Retinal pigment epithelial cell (primary cell): ENCODE measurements around the gene TULP4.

Experiments used
- DNase-seq: peaks from one replicate; pipeline ENCODE4 v3.0.0-alpha.2; 2010; ENCODE audit warnings: low read depth
- H3K4me3 ChIP-seq: 2 replicates; pipeline ENCODE4 v1.5.1; 2011; ENCODE audit warnings: mild to moderate bottlenecking, low read length, control low read depth, moderate library complexity
- TF ChIP-seq, protein P1 (sequence below): conservative IDR thresholded peaks from 2 replicates; pipeline ENCODE4 v1.5.1; 2011; ENCODE audit warnings: low read depth, low read length, control low read depth, inconsistent platforms

Gene TULP4

DNA sequence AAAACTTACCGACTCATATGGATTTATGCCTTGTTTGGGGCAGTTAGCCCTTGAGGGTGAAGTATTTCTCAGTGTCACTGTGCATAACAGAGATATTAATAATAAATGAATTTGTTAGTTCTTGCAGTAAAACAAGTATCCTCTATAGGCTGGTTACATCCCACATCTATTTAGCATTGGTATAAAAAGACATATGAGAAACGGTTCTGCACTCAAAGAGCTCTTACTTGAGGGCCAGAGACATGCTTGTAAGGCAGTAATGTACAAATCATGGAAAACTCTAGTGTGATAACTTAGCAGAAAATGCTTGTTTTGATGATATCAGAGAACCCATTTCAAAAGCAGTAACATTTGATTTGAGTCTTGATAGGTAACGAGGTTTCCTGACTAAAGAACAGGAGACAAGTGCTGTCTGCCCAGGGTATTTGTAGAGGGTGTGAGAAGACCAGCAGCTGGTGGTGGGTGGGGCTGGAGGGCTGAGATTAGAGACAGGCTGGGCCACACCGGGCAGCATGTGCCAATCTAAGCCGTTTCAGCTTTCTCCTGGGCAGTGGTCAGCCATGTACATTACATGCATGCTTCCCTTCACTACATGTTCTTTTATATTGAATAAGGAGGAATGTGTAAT lies 46.3 kb downstream of the TULP4 start:
- no peak overlapping the region for H3K4me3 ChIP-seq
- TF ChIP-seq, protein P1, sequence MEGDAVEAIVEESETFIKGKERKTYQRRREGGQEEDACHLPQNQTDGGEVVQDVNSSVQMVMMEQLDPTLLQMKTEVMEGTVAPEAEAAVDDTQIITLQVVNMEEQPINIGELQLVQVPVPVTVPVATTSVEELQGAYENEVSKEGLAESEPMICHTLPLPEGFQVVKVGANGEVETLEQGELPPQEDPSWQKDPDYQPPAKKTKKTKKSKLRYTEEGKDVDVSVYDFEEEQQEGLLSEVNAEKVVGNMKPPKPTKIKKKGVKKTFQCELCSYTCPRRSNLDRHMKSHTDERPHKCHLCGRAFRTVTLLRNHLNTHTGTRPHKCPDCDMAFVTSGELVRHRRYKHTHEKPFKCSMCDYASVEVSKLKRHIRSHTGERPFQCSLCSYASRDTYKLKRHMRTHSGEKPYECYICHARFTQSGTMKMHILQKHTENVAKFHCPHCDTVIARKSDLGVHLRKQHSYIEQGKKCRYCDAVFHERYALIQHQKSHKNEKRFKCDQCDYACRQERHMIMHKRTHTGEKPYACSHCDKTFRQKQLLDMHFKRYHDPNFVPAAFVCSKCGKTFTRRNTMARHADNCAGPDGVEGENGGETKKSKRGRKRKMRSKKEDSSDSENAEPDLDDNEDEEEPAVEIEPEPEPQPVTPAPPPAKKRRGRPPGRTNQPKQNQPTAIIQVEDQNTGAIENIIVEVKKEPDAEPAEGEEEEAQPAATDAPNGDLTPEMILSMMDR, result no peak
- peak; percentile 46 for DNase-seq

DNA sequence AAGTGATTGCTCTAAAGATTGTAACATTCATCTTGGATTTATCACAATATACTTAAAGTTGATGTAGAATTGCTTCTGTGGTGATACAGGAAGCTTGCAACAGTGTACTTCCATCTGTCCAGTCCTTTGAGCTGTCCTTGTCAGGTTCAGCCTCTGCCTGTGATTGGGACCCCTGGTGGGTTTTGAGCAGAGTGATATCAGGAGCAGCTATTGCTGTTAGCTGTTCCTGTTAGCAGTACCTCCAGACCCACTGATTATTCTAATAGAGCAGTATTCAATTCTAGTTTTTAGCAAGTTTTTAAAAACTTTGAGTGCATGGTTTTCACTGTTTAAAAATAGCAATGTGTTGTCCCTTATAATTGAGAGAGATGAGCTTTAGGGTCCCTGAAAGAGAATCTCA lies 48.8 kb downstream of the TULP4 start:
- no peak for DNase-seq
- TF ChIP-seq, protein P1, result no peak
- no peak overlapping the region for H3K4me3 ChIP-seq

DNA sequence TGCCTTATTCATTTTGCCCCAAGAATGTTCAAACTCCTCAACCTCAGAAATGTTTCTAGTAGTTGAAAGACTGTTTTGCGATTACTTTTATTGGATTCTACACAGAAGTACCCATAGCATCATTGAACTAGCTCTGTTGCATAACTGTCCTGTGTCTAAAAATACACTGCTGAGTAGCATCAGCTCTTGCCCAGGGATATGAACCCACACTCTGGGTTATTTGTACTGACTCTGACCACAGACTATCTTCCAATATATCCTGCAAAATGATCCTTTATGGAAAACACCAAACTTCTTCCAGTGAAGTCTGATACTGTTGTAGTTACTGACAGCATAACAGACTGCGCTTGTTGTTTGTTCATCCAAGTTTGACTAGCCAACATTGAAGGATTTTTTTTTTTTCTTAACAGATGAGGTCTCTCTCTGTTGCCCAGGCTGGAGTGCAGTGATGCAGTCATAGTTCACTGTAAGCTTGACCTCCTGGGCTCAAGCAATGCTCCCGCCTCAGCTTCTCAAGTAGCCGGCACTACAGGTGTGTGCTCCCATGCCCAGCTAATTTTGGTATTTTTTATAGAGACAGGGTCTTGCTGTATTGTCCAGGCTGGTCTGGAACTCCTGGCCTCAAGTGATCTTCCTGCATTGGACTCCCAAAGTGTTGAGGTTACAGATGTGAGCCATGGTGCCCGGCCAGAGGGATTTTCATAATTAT lies 49.9 kb downstream of the TULP4 start:
- TF ChIP-seq, protein P1, result no peak
- H3K4me3 ChIP-seq, result no peak overlapping the region
- DNase-seq, result no peak

DNA sequence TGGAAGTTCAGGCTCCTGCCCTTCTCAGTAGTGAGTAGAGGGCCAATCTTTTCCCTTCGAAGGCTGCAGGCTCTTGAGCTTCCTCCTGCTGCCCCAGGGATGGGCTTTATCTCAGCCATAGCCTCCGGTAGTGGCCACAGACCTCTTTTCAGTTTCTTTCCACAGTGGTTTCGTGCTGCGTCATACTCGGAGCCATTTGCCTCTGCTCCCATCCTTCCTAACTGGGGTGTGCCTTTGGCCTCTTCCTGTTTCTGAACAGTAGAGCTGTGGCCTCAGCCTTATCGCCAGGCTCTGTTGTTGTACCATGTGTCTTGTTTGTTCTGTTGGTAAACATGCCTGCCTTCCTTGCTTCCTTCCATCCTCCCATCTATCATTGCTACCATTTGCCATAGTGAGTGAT lies 54.1 kb downstream of the TULP4 start:
- DNase-seq, result no peak
- TF ChIP-seq, protein P1, result no peak
- H3K4me3 ChIP-seq, result no peak overlapping the region

DNA sequence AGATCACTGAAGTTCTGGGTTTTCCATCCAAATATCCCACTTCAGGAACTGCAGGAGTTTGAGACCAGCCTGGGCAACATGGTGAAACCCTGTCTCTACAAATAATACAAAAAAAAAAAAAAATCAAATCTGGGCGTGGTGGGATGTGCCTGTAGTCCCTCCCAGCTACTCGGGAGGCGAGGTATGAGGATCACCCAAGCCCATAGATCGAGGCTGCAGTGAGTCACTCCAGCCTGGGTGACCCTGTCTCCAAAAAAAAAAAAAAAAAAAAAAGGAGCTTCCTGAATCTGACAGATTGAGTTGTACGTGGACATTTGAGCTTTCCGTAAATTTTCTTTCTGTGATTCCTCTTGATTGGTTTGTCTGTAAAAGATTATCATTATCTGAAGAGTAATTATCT lies 55.6 kb downstream of the TULP4 start:
- DNase-seq, result no peak
- H3K4me3 ChIP-seq, result no peak overlapping the region
- TF ChIP-seq, protein P1, result no peak

DNA sequence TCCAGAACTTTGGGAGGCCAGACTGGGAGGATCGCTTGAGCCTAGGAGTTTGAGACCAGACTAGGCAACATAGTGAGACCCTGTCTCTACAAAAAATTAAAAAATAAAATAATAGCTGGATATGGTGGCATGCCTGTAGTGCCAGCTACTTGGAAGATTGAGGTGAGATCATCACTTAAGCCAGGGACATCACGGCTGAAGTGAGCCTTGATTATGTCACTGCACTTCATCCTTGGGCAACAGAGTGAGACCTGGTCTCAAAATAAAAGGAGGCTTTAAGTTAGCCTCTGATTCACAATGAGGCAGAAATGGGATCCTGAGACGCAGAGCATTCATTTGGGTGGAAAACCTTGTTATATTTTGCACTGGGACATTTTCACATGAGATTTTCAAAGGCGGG lies 57.0 kb downstream of the TULP4 start:
- TF ChIP-seq, protein P1, result no peak
- no peak for DNase-seq
- H3K4me3 ChIP-seq, result no peak overlapping the region

DNA sequence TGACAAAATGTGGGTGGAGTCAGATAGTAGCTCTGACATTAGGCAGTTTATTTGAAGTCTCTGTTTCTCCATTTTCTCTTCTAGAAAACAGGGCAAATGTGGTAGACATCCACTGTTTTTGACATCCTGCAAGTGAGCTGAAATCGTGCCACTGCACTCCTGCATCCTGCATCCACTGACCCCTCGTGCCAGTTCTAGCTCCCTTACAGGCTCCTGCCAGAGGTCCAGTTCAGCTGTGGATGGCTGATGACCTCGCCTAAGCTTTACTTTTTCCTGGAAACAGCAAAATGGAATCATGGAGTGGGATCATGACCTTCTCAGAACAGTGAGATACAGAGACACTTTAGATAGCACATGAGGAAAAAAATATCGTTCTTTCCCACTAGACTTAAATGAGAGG lies 58.5 kb downstream of the TULP4 start:
- no peak for DNase-seq
- TF ChIP-seq, protein P1, result no peak
- H3K4me3 ChIP-seq, result no peak overlapping the region
